ENCODE measurements around the gene ADGRG3.

ADGRG3 gene

GRCh38 chr16:57699899-57700298 lies 31.8 kb downstream of the ADGRG3 start:
- DNase-seq (ENCODE audit: insufficient read length, low spot score) (no peak), FAIRE-seq (no peak)
- TF ChIP-seq POU2F2 (IDR thresholded peaks at IDR 0.05; ENCODE audit: low read depth, low read length) (no peak), PAX5 (IDR thresholded peaks at IDR 0.05; ENCODE audit: insufficient read depth, low read length, severe bottlenecking) (no peak), SPI1 (IDR thresholded peaks at IDR 0.05; ENCODE audit: low read depth, low read length) (no peak), TAF1 (IDR thresholded peaks at IDR 0.05; ENCODE audit: low read depth, low read length) (no peak), POLR2AphosphoS5 (IDR thresholded peaks at IDR 0.05; ENCODE audit: low read depth, low read length) (no peak), POLR2A (IDR thresholded peaks at IDR 0.05; ENCODE audit: low read depth, low read length) (no peak)

- no peak for DNase-seq (ENCODE audit: insufficient read length, low spot score)
- TF ChIP-seq SPI1 (IDR thresholded peaks at IDR 0.05; ENCODE audit: low read depth, low read length), result no peak
- TF ChIP-seq POU2F2 (IDR thresholded peaks at IDR 0.05; ENCODE audit: low read depth, low read length), result no peak
- TF ChIP-seq POLR2A (IDR thresholded peaks at IDR 0.05; ENCODE audit: low read depth, low read length), result no peak
- no peak for TF ChIP-seq PAX5 (IDR thresholded peaks at IDR 0.05; ENCODE audit: insufficient read depth, low read length, severe bottlenecking)
- TF ChIP-seq POLR2AphosphoS5 (IDR thresholded peaks at IDR 0.05; ENCODE audit: low read depth, low read length), result no peak
- no peak for TF ChIP-seq TAF1 (IDR thresholded peaks at IDR 0.05; ENCODE audit: low read depth, low read length)
- no peak for FAIRE-seq
These were observed 32.9 kb downstream of the ADGRG3 start for GRCh38 chr16:57700781-57701551.

- FAIRE-seq, result no peak
- TF ChIP-seq TAF1 (IDR thresholded peaks at IDR 0.05; ENCODE audit: low read depth, low read length) (no peak), POU2F2 (IDR thresholded peaks at IDR 0.05; ENCODE audit: low read depth, low read length) (no peak), POLR2AphosphoS5 (IDR thresholded peaks at IDR 0.05; ENCODE audit: low read depth, low read length) (no peak), POLR2A (IDR thresholded peaks at IDR 0.05; ENCODE audit: low read depth, low read length) (no peak), SPI1 (IDR thresholded peaks at IDR 0.05; ENCODE audit: low read depth, low read length) (no peak), PAX5 (IDR thresholded peaks at IDR 0.05; ENCODE audit: insufficient read depth, low read length, severe bottlenecking) (no peak)
- DNase-seq (ENCODE audit: insufficient read length, low spot score), result no peak
These were observed 33.8 kb downstream of the ADGRG3 start for GRCh38 chr16:57701759-57702371.

GRCh38 chr16:57703416-57704010 lies 35.4 kb downstream of the ADGRG3 start:
- no peak for FAIRE-seq
- no peak for DNase-seq (ENCODE audit: insufficient read length, low spot score)

GRCh38 chr16:57704011-57704904 lies 36.2 kb downstream of the ADGRG3 start:
- FAIRE-seq (no peak), DNase-seq (ENCODE audit: insufficient read length, low spot score) (no peak)
- TF ChIP-seq TAF1 (IDR thresholded peaks at IDR 0.05; ENCODE audit: low read depth, low read length) (no peak), POLR2A (IDR thresholded peaks at IDR 0.05; ENCODE audit: low read depth, low read length) (no peak), SPI1 (IDR thresholded peaks at IDR 0.05; ENCODE audit: low read depth, low read length) (no peak), PAX5 (IDR thresholded peaks at IDR 0.05; ENCODE audit: insufficient read depth, low read length, severe bottlenecking) (no peak), POLR2AphosphoS5 (IDR thresholded peaks at IDR 0.05; ENCODE audit: low read depth, low read length) (no peak), POU2F2 (IDR thresholded peaks at IDR 0.05; ENCODE audit: low read depth, low read length) (no peak)

More at GRCh38 chr16:57703416-57704010, 35.4 kb downstream of the ADGRG3 start:
- TF ChIP-seq POLR2A (IDR thresholded peaks at IDR 0.05; ENCODE audit: low read depth, low read length), result no peak
- TF ChIP-seq PAX5 (IDR thresholded peaks at IDR 0.05; ENCODE audit: insufficient read depth, low read length, severe bottlenecking), result no peak
- TF ChIP-seq POLR2AphosphoS5 (IDR thresholded peaks at IDR 0.05; ENCODE audit: low read depth, low read length), result no peak
- no peak for TF ChIP-seq POU2F2 (IDR thresholded peaks at IDR 0.05; ENCODE audit: low read depth, low read length)
- TF ChIP-seq SPI1 (IDR thresholded peaks at IDR 0.05; ENCODE audit: low read depth, low read length), result no peak
- no peak for TF ChIP-seq TAF1 (IDR thresholded peaks at IDR 0.05; ENCODE audit: low read depth, low read length)

- DNase-seq (ENCODE audit: insufficient read length, low spot score) (no peak), FAIRE-seq (no peak)
- TF ChIP-seq POLR2A (IDR thresholded peaks at IDR 0.05; ENCODE audit: low read depth, low read length) (no peak), TAF1 (IDR thresholded peaks at IDR 0.05; ENCODE audit: low read depth, low read length) (no peak), POU2F2 (IDR thresholded peaks at IDR 0.05; ENCODE audit: low read depth, low read length) (no peak), PAX5 (IDR thresholded peaks at IDR 0.05; ENCODE audit: insufficient read depth, low read length, severe bottlenecking) (no peak)
These were observed 37.1 kb downstream of the ADGRG3 start for GRCh38 chr16:57704905-57705852.

GRCh38 chr16:57706717-57707116 lies 38.6 kb downstream of the ADGRG3 start:
- DNase-seq (ENCODE audit: insufficient read length, low spot score) (no peak), FAIRE-seq (no peak)
- TF ChIP-seq TAF1 (IDR thresholded peaks at IDR 0.05; ENCODE audit: low read depth, low read length), result no peak
- TF ChIP-seq POLR2A (IDR thresholded peaks at IDR 0.05; ENCODE audit: low read depth, low read length), result no peak
- no peak for TF ChIP-seq PAX5 (IDR thresholded peaks at IDR 0.05; ENCODE audit: insufficient read depth, low read length, severe bottlenecking)
- no peak for TF ChIP-seq POU2F2 (IDR thresholded peaks at IDR 0.05; ENCODE audit: low read depth, low read length)
- no peak for TF ChIP-seq POLR2AphosphoS5 (IDR thresholded peaks at IDR 0.05; ENCODE audit: low read depth, low read length)
- no peak for TF ChIP-seq SPI1 (IDR thresholded peaks at IDR 0.05; ENCODE audit: low read depth, low read length)

GRCh38 chr16:57707331-57707730 lies 39.2 kb downstream of the ADGRG3 start:
- DNase-seq (ENCODE audit: insufficient read length, low spot score) (no peak), FAIRE-seq (no peak)
- TF ChIP-seq PAX5 (IDR thresholded peaks at IDR 0.05; ENCODE audit: insufficient read depth, low read length, severe bottlenecking) (no peak), SPI1 (IDR thresholded peaks at IDR 0.05; ENCODE audit: low read depth, low read length) (no peak), TAF1 (IDR thresholded peaks at IDR 0.05; ENCODE audit: low read depth, low read length) (no peak), POLR2A (IDR thresholded peaks at IDR 0.05; ENCODE audit: low read depth, low read length) (no peak), POLR2AphosphoS5 (IDR thresholded peaks at IDR 0.05; ENCODE audit: low read depth, low read length) (no peak), POU2F2 (IDR thresholded peaks at IDR 0.05; ENCODE audit: low read depth, low read length) (no peak)

All from GM12891 (cell line).